OCI-LY3 (cell line): ENCODE measurements around the gene GPRASP3.
A peak's percentile ranks its signal among the peaks of the same experiment; 100 is the strongest.
"Not testable (repeated sequence)": the region's sequence is repeated elsewhere in the genome, so short reads cannot be mapped to it uniquely, and the experiment has no call there.

Experiments
- H2AFZ ChIP-seq: fragments of 200-600, 300-600 bp; shearing (Covaris generic); 2 replicates; pipeline ENCODE4 v1.6.0; 2014; ENCODE audit warnings: antibody characterized with exemption, low read depth, low read length
- H3K27ac ChIP-seq: fragments of 200-600, 300-600 bp; sonication (generic); 2 replicates; pipeline ENCODE4 v1.5.1; 2014; ENCODE audit warnings: mild to moderate bottlenecking, low read length, moderate library complexity, mixed read lengths
- H3K27me3 ChIP-seq: fragments of 200-600, 300-600 bp; sonication (generic); 2 replicates; pipeline ENCODE4 v1.6.1; 2014; ENCODE audit warnings: low read depth, low read length, mixed read lengths
- H3K36me3 ChIP-seq: fragments of 200-600, 300-600 bp; sonication (generic); replicated peaks from 2 replicates; pipeline ENCODE3; 2014; ENCODE audit warnings: low read depth, low read length, mixed read lengths
- H3K4me1 ChIP-seq: fragments of 300-600, 200-600 bp; sonication (generic); 2 replicates; pipeline ENCODE4 v1.6.1; 2014; ENCODE audit warnings: low read length, mixed read lengths
- H3K4me2 ChIP-seq: fragments of 200-600, 300-600 bp; sonication (generic); 2 replicates; pipeline ENCODE4 v1.6.1; 2014; ENCODE audit warnings: low read length, mixed read lengths
- H3K4me3 ChIP-seq: fragments of 300-600, 200-600 bp; sonication (generic); 2 replicates; pipeline ENCODE4 v1.5.1; 2014; ENCODE audit warnings: antibody characterized with exemption, mild to moderate bottlenecking, low read length, moderate library complexity
- H3K79me2 ChIP-seq: fragments of 300-600, 200-600 bp; shearing (Covaris generic); 2 replicates; pipeline ENCODE4 v1.6.1; 2014; ENCODE audit warnings: mild to moderate bottlenecking, low read length, mixed read lengths
- H3K9ac ChIP-seq: fragments of 300-600, 200-600 bp; shearing (Covaris generic); 2 replicates; pipeline ENCODE4 v1.6.0; 2014; ENCODE audit warnings: mild to moderate bottlenecking, low read length, moderate library complexity
- H3K9me3 ChIP-seq: fragments of 200-600, 300-600 bp; shearing (Covaris generic); 2 replicates; pipeline ENCODE4 v1.6.1; 2014; ENCODE audit warnings: low read length, mixed read lengths; ENCODE audit not compliant: insufficient read depth
- H4K20me1 ChIP-seq: fragments of 200-600, 300-600 bp; sonication (generic); 2 replicates; pipeline ENCODE4 v1.6.1; 2016; ENCODE audit warnings: low read length, mixed read lengths; ENCODE audit not compliant: insufficient read depth
- EZH2phosphoT487 ChIP-seq: fragments of 200-600 bp; shearing (Covaris generic); IDR thresholded peaks from 2 replicates; pipeline ENCODE4 v1.6.1; 2018; ENCODE audit warnings: antibody characterized with exemption, mixed run types, low read depth
- TF ChIP-seq, protein P1 (sequence below): fragments of 200-600, 300-600 bp; sonication (generic); IDR thresholded peaks from 2 replicates; pipeline ENCODE4 v1.5.1; 2014; ENCODE audit warnings: antibody characterized with exemption, low read length, low read depth

The GPRASP3 gene

DNA sequence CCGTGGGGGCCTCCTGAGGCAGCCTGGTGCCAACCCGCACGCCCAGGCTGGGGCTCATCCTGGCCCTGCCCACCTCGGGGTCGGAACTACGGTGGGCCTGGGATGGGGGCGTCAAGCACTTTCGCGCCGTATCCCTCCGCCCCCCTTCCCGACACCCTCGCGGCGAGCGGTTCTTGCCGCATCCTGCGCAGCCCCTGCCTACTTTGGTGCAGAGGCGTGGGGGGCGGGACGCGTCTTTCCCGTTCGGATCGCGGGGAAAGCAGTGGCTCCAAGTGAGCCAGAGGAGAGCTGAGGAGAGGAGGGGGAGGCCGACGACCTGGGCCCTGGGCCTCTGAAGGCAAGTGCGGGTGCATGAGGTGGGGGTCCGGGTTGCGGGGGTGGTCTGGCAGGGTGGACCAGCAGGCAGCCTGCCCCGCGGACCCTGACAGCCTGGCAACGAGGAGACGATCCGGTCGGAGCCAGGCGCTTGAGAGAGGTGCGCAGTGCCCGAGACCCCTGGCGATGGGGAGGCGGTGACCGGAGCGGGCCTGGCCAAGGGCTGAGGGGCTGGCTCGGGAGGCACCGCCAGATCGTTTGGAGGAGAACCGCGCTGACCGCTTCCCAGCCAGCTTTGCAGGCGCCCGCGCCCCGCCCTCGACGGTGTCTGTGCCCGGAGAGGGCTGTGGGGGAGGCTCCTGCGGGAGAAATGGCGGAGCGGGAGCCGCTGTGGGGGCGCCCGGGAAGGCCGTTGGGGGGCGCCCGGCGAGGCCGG lies 8.2 kb upstream of the GPRASP3 start, which contains the start of gene GPRASP2:
Gene GPRASP2, plus strand, starts transcription at position 233 of the 751 bp plus-strand sequence. CDS start 2,422 bp downstream, outside the sequence.
- H3K9ac ChIP-seq, result no peak within 1 kb of the TSS
- TF ChIP-seq, protein P1, sequence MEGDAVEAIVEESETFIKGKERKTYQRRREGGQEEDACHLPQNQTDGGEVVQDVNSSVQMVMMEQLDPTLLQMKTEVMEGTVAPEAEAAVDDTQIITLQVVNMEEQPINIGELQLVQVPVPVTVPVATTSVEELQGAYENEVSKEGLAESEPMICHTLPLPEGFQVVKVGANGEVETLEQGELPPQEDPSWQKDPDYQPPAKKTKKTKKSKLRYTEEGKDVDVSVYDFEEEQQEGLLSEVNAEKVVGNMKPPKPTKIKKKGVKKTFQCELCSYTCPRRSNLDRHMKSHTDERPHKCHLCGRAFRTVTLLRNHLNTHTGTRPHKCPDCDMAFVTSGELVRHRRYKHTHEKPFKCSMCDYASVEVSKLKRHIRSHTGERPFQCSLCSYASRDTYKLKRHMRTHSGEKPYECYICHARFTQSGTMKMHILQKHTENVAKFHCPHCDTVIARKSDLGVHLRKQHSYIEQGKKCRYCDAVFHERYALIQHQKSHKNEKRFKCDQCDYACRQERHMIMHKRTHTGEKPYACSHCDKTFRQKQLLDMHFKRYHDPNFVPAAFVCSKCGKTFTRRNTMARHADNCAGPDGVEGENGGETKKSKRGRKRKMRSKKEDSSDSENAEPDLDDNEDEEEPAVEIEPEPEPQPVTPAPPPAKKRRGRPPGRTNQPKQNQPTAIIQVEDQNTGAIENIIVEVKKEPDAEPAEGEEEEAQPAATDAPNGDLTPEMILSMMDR, result no peak
- no peak for TF ChIP-seq EZH2phosphoT487

DNA sequence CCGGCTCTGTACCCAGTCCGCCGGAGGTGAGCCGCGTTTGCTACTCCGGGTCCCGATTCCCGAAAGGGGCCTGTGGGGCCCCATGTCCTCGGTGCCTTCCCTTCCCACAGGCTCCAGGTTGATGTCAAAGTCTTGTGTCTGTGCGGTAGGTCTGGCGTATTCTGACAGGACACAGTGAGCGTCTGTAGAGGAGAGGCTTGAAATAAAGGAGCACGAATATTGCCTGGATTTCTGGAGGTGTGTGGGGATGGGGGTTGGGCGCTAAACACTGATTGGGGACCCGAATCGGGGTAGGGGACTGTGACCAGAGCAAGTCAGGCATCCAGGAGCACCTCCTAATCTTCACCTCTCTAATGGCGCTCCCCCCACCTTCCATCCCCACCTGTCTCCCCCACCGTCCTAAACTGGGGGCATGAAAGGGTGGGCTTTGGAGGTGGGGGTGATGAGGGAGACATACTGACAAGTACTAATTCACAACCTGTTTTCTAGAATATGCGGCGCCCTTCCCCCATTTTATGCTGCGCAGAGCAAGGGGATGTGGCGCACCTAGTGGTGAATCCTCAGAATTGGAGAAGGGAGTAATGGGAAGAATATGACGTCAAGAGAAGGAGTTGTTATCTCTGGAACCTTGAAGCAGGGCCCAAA lies 7.4 kb upstream of the GPRASP3 start:
- no peak overlapping the region for H3K4me2 ChIP-seq
- no peak overlapping the region for H3K4me3 ChIP-seq
- no peaks in the 10 kb centered on the region for H3K36me3 ChIP-seq
- H2AFZ ChIP-seq, result no peak overlapping the region
- H3K9me3 ChIP-seq, result no peaks in the 10 kb centered on the region
- H3K27ac ChIP-seq, result no peak overlapping the region
- no peaks in the 10 kb centered on the region for H3K79me2 ChIP-seq
- no peaks in the 10 kb centered on the region for H4K20me1 ChIP-seq
- no peak overlapping the region for H3K9ac ChIP-seq
- no peaks in the 10 kb centered on the region for H3K4me1 ChIP-seq
- no peaks in the 10 kb centered on the region for H3K27me3 ChIP-seq
- no peak for TF ChIP-seq EZH2phosphoT487
- TF ChIP-seq, protein P1, result no peak

More for the DNA sequence above, 8.2 kb upstream of the GPRASP3 start, which contains the start of gene GPRASP2:
- Histone ChIP-seq H4K20me1 (no peaks in the 10 kb centered on the region), H3K36me3 (no peaks in the 10 kb centered on the region), H2AFZ (no peak within 1 kb of the TSS), H3K4me3 (no peak within 1 kb of the TSS), H3K9me3 (no peaks in the 10 kb centered on the region), H3K27me3 (no peaks in the 10 kb centered on the region), H3K4me1 (no peaks in the 10 kb centered on the region), H3K27ac (no peak within 1 kb of the TSS), H3K79me2 (no peaks in the 10 kb centered on the region), H3K4me2 (no peak within 1 kb of the TSS)

DNA sequence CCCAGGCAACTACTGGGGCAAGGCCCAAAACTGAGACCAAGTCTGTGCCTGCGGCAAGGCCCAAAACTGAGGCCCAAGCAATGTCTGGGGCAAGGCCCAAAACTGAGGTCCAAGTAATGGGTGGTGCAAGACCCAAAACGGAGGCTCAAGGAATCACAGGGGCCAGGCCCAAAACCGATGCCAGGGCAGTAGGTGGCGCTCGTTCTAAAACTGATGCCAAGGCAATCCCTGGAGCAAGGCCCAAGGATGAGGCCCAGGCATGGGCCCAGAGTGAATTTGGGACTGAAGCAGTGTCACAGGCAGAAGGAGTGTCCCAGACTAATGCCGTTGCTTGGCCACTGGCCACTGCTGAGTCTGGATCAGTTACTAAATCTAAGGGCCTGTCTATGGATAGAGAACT lies 5.5 kb upstream of the GPRASP3 start:
- no peaks in the 10 kb centered on the region for H3K36me3 ChIP-seq
- H3K9me3 ChIP-seq, result no peaks in the 10 kb centered on the region
- H3K9ac ChIP-seq, result no peak overlapping the region
- TF ChIP-seq EZH2phosphoT487, result no peak
- TF ChIP-seq, protein P1, result no peak; the same call in 1 of the 2 replicates
- H3K79me2 ChIP-seq, result no peaks in the 10 kb centered on the region
- no peak overlapping the region for H2AFZ ChIP-seq
- no peaks in the 10 kb centered on the region for H3K27me3 ChIP-seq
- no peaks in the 10 kb centered on the region for H4K20me1 ChIP-seq
- no peak overlapping the region for H3K4me3 ChIP-seq
- H3K4me1 ChIP-seq, result no peaks in the 10 kb centered on the region
- H3K4me2 ChIP-seq, result no peak overlapping the region
- H3K27ac ChIP-seq, result no peak overlapping the region

DNA sequence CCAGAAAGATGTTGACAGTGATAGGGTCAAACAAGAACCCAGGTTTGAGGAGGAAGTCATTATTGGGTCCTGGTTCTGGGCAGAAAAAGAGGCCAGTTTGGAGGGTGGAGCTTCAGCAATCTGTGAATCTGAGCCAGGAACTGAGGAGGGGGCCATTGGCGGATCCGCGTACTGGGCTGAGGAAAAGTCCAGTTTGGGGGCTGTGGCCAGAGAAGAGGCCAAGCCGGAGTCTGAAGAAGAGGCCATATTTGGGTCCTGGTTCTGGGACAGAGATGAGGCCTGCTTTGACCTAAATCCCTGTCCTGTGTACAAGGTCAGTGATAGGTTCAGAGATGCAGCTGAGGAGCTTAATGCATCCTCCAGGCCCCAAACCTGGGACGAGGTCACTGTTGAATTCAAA lies 4.6 kb upstream of the GPRASP3 start:
- Histone ChIP-seq H3K4me1 (no peaks in the 10 kb centered on the region; the same call in 1 of the 2 replicates), H3K36me3 (no peaks in the 10 kb centered on the region), H4K20me1 (no peaks in the 10 kb centered on the region), H3K4me2 (no peak overlapping the region), H2AFZ (no peak overlapping the region), H3K27ac (no peak overlapping the region), H3K9ac (no peak overlapping the region), H3K9me3 (no peaks in the 10 kb centered on the region), H3K79me2 (no peaks in the 10 kb centered on the region), H3K4me3 (no peak overlapping the region), H3K27me3 (no peaks in the 10 kb centered on the region)
- TF ChIP-seq, protein P1, result no peak
- no peak for TF ChIP-seq EZH2phosphoT487

DNA sequence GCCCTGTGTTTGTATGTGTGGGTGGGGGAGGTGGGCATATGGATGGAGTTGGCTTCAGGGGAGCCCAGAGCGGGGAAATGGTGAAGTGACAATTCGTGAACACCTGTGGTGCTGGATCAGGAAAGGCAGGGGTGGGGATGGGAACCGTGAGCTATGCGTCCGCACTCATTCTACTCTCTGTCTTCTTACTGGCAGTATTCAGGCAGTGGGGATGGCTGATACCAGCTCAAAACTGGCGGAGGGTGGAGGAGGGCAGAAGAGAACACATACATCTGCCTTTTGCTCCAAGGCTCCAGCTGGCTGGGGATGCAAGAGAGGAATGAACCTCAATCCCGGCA lies 595 bp downstream of the GPRASP3 start:
- Histone ChIP-seq H2AFZ (peak overlapping the region; percentile 88; the same call in 1 of the 2 replicates), H3K4me3 (peak overlapping the region; percentile 81), H3K4me2 (peak overlapping the region; percentile 92)
- H3K79me2 ChIP-seq, H3K36me3 ChIP-seq, H3K9ac ChIP-seq, H3K27me3 ChIP-seq, H3K9me3 ChIP-seq, H4K20me1 ChIP-seq, H3K4me1 ChIP-seq, H3K27ac ChIP-seq: not testable (repeated sequence)
